IPS DF 4.7 (cell line): ENCODE results near the gene SYT17.

ENCODE experiments used
- DNase-seq: peaks from one replicate; pipeline ENCODE4 v3.0.0-alpha.2; 2013; ENCODE audit warnings: low spot score; ENCODE audit errors: extremely low read depth

The SYT17 gene

DNA sequence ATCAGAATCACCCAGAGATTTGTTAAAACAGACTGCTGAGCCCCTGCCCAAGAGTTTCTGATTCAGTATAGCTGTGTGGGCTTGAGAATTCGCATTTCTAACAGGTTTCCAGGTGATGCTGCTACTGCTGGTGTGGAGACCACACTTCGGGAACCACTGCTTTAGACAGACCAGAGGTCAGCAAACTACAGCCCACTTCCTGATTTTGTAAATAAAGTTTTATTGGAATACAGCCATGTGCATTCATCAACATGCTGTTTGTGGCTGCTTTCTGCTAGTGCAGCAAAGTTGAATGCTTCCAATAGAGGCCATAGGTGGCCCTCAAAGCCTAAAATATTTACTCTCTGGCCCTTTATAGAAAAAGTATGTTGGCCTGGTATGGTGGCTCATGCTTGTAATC is 84.9 kb downstream of the SYT17 start:
- no peak for DNase-seq

DNA sequence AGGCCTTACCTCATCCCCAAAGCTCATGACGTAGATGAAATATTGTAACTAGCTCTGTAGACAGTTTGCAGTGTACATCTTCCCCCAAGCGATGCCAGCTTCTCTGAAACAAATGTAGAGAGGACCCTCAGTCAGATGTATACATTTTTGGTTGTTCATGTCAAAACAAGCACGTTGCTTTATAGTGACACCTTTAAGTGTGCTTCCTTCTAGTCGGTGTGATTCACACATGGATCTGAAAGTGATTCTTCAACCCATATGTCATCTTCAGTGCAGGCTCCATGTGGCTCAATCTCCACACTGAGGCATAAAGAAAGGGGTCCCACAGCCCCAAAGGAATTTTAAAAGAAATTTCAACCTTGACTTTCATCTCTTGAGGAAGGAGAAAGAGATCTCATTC is 86.6 kb downstream of the SYT17 start:
- no peak for DNase-seq

DNA sequence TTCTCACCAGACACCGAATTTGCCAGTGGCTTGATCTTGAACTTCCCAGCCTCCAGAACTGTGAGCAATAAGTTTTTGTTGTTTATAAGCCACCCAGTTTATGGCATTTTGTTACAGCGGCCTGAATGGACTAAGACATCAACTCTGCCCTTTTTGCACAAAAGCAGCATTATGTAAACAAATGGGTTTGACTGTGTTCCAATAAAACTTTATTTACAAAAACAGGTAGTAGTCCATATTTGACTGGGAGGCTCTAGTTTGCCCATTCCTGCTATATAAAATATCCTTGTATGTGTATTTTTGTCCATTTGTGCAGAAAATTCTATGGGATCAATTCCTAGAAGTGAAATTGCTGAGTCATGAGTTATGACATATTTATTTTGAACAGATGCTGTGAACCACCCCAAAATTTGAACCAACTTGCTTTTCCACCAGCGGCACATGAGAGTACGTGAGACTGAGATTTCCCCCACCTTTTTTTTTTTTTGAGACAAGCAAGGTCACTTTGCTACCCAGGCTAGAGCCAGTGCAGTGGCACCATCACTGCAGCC is 96.2 kb downstream of the SYT17 start:
- DNase-seq = no peak

DNA sequence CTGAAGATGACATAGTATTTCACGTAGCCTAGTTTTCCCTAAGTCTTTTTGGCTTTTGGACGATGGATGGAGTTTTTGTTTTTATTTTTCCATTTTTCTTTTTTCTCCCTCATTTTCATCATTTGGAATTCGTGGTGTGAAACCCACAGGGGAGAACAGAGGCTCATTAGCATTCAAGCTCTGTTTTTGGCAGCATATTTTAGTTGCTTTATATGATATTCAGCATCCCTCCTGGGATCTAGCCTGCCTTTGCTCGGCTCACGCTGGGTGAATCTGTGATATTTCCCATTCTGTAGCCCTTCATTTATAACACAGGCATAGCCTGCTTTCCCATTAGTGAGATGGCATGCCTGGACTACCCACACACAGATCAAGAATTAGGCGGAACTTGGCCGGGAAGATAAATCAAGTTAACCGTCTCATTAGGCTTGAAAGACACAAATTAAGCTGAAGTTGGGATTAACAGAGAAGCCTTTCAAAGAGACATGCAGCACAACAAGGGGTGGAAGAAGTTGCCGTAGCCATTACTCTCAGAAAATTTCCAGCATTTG is 97.4 kb downstream of the SYT17 start:
- DNase-seq = no peak

DNA sequence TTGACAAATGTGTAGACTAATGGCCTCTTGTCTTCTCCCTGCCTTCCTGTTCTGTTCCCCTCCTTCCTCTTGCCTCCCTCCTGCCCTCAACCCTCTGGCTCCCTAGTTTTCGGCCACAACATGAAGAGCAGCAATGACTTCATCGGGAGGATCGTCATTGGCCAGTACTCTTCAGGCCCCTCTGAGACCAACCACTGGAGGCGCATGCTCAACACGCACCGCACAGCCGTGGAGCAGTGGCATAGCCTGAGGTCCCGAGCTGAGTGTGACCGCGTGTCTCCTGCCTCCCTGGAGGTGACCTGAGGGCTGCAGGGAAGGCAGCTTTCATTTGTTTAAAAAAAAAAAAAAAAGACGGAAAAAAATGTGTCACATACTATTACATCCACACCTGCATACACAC is 98.7 kb downstream of the SYT17 start:
- no peak for DNase-seq

DNA sequence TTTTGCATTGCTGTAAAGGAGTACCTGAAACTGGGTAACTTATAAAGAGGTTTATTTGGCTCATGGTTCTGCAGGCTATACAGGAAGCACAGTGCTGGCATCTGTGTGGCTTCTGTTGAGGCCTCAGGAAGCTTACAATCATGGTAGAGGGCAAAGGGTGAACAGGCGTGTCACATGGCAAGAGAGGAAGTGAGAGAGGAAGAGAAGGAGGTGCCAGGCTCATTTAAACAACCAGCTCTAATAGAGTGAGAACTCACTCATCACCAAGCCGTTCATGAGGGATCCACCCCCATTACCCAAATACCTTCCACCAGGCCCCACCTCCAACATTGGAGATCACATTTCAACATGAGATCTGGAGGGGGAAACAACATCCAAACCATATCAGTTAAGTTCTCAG is 101.1 kb downstream of the SYT17 start:
- DNase-seq = no peak

DNA sequence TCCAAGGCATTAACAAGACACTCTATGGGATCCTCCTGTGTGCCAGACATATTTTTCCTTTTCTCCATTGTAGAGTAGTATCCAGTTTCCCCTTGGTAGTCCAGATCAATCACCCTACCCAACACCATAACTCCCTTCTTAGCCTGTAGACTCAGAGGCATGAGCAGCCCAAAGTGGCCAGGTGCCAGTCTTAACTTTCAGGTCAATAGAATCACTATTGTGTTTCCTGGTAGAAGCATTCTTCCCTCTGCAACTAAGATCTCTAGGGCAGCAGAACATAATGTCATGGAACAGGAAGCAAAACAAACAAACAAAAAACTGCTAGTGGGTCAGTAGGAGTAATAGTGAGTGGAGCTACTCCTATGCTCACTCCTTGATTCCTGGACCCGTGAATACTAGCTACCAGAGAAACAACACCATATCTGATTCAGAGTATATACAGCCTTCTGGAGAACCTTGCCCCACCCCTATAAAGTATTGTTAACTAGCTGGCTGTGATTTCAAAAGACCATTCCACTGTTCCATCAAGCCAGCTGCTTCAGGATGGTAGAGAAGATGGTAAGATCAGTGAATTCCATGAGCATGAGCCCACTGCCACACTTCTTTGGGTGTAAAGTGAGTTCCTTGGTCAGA is 106.2 kb downstream of the SYT17 start:
- no peak for DNase-seq

DNA sequence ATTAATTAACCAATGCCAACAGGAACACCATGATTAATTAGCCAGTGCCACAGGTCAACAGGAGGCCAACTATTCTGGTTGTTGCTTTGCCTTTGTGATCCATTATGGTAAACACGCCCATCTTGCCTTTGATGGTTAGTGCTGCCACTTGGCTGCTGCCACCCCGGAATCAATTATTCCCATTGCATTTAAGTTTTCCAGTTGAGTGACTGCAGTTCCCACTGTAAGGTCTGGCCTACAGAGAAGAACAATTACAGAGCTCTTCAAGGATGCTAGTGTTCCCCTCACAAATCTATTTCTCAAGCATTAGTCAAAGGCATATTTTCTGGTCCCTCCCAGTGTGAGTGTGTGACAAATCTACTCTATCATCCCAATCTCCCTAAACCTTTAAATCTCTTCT is 110.4 kb downstream of the SYT17 start:
- DNase-seq = no peak

DNA sequence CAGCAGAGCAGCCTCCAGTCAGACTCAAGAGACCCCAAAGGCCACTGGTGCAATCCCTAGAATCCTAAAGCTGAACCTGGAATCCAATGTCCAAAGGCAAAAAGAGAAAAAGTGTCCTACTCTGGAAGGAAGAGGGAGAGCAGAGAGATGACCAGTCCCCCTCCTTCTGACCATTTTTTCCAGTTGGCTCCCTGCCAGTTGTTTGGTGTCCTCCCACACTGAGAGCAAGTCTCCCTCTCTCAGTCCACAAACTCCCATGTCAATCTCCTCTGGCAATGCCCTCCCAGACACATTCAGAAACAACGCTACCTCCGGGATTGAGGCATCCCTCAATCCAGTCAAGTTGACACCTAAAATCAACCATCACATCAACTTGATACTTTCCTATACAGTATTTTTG is 113.2 kb downstream of the SYT17 start:
- no peak for DNase-seq

DNA sequence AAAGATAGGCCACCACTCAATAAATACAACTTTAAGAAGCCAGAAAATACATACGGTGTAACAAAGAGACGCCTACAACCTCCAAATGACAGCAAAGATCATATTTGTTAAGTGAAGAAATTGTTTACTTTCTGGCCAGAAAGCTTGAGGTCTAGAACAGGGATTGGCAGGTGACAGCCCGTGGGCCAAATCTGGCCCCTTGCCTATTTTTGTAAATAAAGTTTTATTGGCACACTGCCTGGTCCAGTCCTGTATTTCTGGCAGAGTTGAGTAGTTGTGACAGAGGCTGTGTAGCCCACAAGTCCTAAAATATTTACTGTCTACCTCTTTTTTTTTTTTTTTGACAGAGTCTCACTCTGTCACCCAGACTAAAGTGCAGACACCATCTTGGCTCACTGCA is 114.1 kb downstream of the SYT17 start:
- no peak for DNase-seq

DNA sequence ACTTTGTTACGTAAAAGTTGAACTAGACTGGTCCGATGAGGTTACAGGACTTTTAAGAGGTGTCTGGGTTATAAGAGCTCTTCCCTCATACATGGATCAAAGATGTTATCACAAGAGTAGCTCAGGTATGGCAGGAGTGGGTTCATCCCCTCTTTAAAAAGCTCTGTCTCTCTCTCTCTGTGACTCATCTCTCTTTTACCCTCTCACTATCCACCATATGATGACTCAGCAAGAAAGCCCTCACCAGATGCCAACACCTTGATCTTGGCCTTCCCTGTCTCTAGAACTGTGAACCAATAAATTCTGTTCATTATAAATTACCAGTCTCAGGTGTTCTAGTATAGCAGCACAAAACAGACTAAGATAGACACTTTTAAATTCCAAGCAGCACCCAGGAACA is 115.6 kb downstream of the SYT17 start:
- DNase-seq = no peak

DNA sequence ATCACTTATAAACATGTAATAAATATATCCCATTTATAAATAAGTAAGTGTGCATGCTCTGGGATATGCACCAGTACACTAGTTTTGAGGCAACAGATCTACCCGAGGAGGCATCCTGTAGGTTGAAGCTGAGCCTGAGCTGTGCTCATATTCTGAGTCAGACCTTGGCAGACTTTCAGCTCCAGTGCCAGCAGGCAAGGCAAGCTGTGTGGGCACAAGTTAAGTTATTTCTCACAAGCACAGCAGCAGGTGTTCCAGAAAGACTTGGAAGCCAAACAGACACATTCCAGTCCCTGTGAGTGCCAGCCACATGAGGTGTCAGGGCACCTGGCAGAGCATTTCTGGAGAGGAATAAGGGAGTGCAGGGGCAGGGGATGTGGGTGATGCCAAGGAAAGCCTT is 116.2 kb downstream of the SYT17 start:
- DNase-seq = no peak

DNA sequence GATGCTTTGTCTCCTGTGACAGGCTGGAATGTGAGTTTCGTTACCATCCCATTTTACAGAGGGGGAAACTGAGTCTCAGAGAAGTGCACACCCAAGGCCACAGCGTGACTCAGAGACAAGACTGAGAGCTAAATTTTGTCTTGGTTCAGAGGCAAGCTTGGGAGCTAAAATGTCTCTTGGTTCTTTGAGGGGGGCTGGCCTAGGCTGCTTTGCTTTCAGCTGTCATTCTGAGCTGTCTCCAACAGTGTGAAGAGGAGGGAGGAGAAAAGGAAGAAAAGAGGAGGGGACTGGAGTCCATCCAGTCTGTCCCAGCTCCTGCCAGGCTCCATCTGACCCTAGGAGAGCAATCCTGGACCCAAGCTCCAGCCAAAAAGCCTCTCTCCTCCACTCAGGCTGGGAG is 117.4 kb downstream of the SYT17 start, which contains the start of gene CLEC19A:
CLEC19A (plus strand) TSS at position 301 of the 400 bp plus-strand sequence. CDS start 121 bp downstream, outside the sequence.
- DNase-seq = no peak

DNA sequence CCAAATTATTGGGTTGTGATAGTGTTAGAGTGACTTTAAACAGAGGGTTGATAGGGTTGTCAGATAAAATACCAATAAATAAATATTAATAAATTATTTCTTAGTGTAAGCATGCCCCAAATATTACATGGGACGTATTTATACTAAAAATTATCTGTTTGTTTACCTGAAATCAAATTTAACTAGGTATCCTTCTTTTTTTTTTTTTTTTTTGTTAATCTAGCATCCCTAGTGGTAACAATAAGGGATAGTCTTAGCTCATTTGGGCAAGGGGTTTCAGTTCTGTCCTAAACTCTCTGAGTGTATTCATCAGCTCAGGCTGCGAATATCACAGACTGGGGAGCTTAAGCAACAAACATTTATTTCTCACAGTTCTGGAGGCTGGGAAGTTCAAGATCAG is 118.8 kb downstream of the SYT17 start:
- DNase-seq = no peak

DNA sequence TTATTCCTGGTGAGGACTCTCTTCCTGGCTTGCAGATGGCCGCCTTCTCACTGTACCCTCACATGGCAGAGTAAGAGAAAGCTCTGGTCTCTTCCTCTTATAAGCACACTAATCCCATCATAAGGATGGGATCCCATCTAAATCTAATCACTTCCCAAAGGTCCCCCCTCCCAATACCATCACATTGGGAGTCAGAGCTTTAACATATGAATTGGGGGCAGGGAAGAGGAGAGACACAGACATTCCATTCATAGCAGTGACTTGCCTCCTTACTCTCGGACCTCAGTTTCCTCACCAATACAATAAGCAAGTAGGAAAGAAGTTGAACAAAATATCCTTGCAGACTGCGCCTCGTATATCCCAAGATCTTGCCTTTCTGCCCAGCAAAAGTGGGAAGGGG is 119.2 kb downstream of the SYT17 start:
- no peak for DNase-seq

DNA sequence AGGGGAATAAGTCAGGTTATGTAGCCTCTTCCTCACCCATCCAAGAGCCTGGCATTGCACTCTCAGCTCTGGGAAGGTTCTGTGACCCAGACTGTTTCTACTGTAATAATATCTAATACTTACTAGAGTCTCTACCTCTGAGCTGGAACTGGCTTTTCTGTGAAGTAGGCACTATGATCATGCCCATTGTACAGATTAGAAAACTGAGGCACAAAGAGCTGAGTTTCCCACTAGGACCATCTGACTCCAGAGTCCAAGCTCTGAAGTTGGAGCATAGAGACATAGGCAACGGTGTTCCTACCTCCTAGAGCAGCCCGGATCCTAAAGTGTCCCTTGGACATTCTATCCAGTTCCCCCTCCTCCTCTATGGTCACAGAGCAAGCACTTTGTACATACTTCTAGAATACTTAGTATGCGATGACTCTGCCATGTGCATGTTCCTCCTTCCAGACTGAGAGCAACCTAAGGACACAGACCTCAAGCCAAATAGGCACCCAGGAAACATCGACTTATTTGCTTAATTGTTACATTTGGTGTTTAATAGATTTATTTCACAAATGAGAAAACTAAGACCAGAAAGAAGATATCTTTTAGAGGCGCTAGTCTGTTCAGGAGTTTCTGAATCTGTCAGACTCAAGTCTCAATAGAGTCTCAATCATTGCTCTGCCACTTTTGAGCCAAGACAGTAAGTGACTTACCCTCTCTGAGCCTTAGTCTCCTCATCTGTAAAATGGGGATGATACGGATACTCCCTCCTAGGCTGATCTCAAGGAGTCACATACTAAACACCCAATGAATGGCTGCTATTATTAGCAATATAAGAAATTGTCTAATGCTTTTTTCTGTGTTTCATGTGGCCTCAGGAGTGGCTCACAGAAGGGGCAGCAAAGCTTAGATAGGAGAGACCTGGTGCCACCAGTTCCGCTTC is 121.1 kb downstream of the SYT17 start:
- DNase-seq = no peak

DNA sequence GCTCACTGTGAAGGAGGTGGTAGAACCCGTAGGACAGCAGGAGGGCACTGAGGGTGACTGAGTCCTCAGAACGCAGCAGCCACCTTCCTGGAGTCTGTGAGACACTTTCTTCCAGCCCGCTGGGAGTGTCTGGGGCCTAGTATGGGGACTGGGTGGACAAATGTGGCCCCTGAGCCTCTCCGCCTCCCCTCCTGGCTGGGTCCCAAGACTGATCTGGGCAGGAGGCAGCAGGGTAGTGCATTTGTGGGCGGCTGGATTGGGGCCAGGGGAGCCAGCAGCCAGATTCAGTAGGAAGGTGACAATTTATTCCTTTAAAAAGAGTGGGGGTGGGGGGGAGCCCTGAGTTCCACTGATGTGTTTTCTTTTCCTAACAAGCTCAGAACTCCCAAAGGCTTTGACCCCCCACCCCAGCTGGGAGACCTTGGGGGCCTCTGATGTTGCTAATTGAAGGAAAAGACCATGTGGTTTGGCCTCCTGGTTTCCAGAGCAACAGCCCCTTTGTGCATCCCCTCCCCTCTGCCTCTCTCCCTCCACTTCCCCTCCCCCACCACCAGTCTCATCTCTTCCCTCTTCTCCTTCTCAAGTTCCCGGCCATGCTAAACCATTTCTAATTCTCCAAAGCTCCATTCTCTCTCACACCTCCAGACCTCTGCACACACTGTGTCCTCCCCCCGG is 121.9 kb downstream of the SYT17 start:
- DNase-seq = no peak

DNA sequence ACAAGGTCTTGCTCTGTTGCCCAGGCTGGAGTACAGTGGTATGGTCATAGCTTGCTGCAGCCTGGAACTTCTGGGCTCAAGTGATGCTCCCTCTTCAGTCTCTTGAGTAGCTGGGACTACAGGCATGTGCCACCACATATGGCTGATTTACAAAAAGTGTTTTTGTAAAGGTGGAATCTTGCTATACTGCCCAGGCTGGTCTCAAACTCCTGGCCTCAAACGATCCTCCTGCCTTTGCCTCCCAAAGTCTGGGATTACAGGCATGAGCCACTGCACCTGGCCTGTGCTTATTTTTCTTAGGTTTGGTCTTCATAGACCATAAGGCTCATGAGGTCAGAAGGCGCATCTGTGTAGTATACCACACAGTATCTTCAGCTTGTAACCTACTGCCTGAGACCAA is 122.8 kb downstream of the SYT17 start:
- no peak for DNase-seq

DNA sequence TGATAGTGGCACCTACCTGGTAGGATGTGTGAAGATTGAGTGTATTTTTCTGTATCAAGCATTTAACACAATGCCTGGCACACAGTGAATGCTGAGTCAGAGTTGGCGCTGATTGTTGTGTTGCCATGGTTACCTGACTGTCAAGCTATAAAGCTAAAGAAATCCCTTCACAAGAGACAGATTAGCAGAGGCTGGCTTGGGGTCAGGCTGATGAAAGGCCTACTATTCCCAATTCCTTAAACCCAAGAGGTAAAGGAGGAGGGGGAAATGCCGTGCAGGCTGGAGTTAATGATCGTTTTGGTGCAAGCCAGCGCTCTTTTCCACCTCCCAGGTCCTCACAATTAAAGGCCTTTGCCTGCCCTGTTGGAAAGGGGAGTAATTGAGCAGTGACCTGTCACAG is 123.4 kb downstream of the SYT17 start:
- DNase-seq = no peak

DNA sequence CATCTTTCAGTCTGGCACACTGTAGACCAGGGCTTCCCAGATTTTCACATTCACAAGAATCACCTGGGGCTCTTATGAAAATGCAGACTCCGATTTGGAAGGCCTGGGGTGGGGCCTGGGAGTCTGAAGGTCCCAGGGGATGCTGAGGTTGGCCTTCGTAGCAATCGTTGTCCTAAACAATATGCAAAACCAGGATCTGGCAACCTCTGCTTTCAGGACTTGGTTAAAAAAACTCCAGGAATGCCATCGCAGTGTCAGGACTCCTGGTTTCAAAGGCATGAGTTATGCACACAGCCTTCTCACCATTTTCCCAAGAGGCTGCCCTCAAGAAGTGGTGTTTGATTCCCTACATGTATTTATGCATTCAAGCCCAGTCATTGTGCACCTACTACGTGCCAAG is 124.1 kb downstream of the SYT17 start:
- DNase-seq = no peak

DNA sequence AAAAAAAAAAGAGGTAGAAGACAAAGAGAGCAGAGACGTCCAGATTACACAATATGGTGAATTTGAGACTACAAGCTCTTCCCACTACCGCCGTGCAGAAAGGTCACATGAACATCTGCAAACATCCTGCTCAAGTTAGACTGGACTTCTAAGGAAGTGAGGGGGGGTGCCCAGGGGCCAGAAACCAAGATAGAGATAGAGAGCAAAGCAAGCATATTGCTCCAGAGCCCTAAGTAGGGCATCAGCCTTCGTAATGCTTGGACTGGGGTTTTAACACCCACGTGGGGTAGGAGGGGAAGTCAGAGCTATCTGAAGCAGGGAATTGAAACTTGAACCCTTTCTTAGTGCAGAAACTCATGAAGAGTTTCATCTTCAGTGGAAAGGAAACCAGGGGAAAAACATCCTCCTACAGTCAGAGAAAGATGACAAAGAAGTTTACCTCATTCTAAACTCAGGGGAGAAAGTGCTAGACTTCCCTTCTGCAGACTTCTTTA is 126.2 kb downstream of the SYT17 start:
- DNase-seq = no peak

DNA sequence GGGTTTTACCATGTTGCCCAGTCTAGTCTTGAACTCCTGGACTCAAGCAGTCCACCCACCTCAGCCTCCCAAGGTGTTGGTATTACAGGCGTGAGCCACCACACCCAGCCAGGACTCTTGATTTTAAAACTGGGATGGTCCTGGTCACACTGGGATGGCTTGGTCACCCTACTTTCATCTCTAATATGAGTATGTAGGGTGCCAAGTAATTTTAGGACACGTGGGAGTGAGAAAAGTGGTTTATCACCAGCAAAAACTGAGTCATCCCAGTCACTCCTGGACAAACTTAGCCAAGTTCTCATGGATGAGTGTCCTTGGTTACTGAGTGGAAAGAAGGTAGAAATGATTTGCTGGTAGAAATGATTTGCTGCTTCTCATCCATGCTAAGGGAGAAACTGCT is 127.4 kb downstream of the SYT17 start:
- DNase-seq = no peak
